OCI-LY1 (cell line): ENCODE results near the gene EPB41L4A.
A peak's percentile ranks its signal among the peaks of the same experiment; 100 is the strongest.

Experiments
- H2AFZ ChIP-seq: fragments of 200-600 bp; sonication (generic), shearing (Covaris generic); 2 replicates; pipeline ENCODE4 v1.6.0; 2014; ENCODE audit warnings: antibody characterized with exemption, mild to moderate bottlenecking, low read length
- H3F3A ChIP-seq: fragments of 200-600 bp; sonication (generic), shearing (Covaris generic); 2 replicates; pipeline ENCODE4 v1.6.0; 2014; ENCODE audit warnings: mild to moderate bottlenecking, antibody characterized with exemption, low read length, moderate library complexity; ENCODE audit not compliant: insufficient read depth
- H3K27ac ChIP-seq: fragments of 200-600 bp; sonication (generic); 2 replicates; pipeline ENCODE4 v1.5.1; 2014; ENCODE audit warnings: low read length, mixed run types, mild to moderate bottlenecking, low read depth; ENCODE audit not compliant: poor library complexity, severe bottlenecking
- H3K27me3 ChIP-seq: fragments of 200-600 bp; sonication (generic); 2 replicates; pipeline ENCODE4 v1.6.0; 2014; ENCODE audit warnings: antibody characterized with exemption, mild to moderate bottlenecking, low read length, moderate library complexity; ENCODE audit not compliant: insufficient read depth
- H3K36me3 ChIP-seq: fragments of 200-600 bp; sonication (generic); 2 replicates; pipeline ENCODE4 v1.6.1; 2014; ENCODE audit warnings: mild to moderate bottlenecking, antibody characterized with exemption, low read length, moderate library complexity, mixed read lengths; ENCODE audit not compliant: insufficient read depth
- H3K4me1 ChIP-seq: fragments of 200-600 bp; sonication (generic); 2 replicates; pipeline ENCODE4 v1.5.1; 2014; ENCODE audit warnings: mild to moderate bottlenecking, low read length, moderate library complexity; ENCODE audit not compliant: insufficient read depth, severe bottlenecking
- H3K4me2 ChIP-seq: fragments of 200-600 bp; sonication (generic), shearing (Covaris generic); 2 replicates; pipeline ENCODE4 v1.6.1; 2014; ENCODE audit warnings: low read length
- H3K4me3 ChIP-seq: fragments of 200-600 bp; sonication (generic); 2 replicates; pipeline ENCODE4 v1.5.1; 2014; ENCODE audit warnings: low read length, low read depth, mild to moderate bottlenecking, mixed read lengths; ENCODE audit not compliant: poor library complexity, severe bottlenecking
- H3K79me2 ChIP-seq: fragments of 200-600 bp; shearing (Covaris generic); 2 replicates; pipeline ENCODE4 v1.6.1; 2016; ENCODE audit warnings: mixed run types, low read length, mixed read lengths; ENCODE audit not compliant: insufficient read depth
- H3K9ac ChIP-seq: fragments of 200-600 bp; sonication (generic), shearing (Covaris generic); 2 replicates; pipeline ENCODE4 v1.6.1; 2014; ENCODE audit warnings: mild to moderate bottlenecking, low read length, mixed read lengths
- H3K9me2 ChIP-seq: fragments of 200-600 bp; sonication (generic), shearing (Covaris generic); 2 replicates; pipeline ENCODE4 v1.6.1; 2014; ENCODE audit warnings: low read depth, mild to moderate bottlenecking, low read length, mixed read lengths
- H3K9me3 ChIP-seq: fragments of 200-600 bp; shearing (Covaris generic); 2 replicates; pipeline ENCODE4 v1.6.1; 2014; ENCODE audit warnings: low read length, mixed read lengths
- H4K20me1 ChIP-seq: fragments of 200-600 bp; sonication (generic), shearing (Covaris generic); 2 replicates; pipeline ENCODE4 v1.6.0; 2016; ENCODE audit warnings: mild to moderate bottlenecking, low read length; ENCODE audit not compliant: insufficient read depth
- CTCF ChIP-seq: fragments of 200-600 bp; sonication (generic), shearing (Covaris generic); IDR thresholded peaks from 2 replicates; pipeline ENCODE4 v1.5.1; 2017; ENCODE audit warnings: mild to moderate bottlenecking, antibody characterized with exemption, low read length, moderate library complexity, mixed read lengths
- EZH2 ChIP-seq: fragments of 200-600 bp; sonication (generic), shearing (Covaris generic); IDR thresholded peaks from 2 replicates; pipeline ENCODE4 v1.8.0; 2017; ENCODE audit warnings: borderline replicate concordance, mixed run types, mild to moderate bottlenecking, antibody characterized with exemption, low read length, moderate library complexity, mixed read lengths

EPB41L4A gene

GRCh38 chr5:112306956-112307355 lies 112.1 kb downstream of the EPB41L4A start:
- Histone ChIP-seq H3K9ac (peak overlapping the region; percentile 49), H4K20me1 (no peaks in the 10 kb centered on the region), H3F3A (no peaks in the 10 kb centered on the region), H3K36me3 (no peaks in the 10 kb centered on the region), H3K79me2 (no peaks in the 10 kb centered on the region), H3K9me2 (no peaks in the 10 kb centered on the region), H3K4me3 (no peak overlapping the region), H3K27ac (peak overlapping the region; percentile 85), H3K9me3 (no peaks in the 10 kb centered on the region), H3K4me1 (peaks cover 61% of the 10 kb centered on the region), H3K27me3 (no peaks in the 10 kb centered on the region), H2AFZ (no peak overlapping the region), H3K4me2 (peak overlapping the region; percentile 50)
- no peak for TF ChIP-seq EZH2
- no peak for TF ChIP-seq CTCF

GRCh38 chr5:112304743-112305142 lies 114.3 kb downstream of the EPB41L4A start:
- Histone ChIP-seq H3K4me2 (no peak overlapping the region), H2AFZ (no peak overlapping the region), H3K9me3 (no peaks in the 10 kb centered on the region), H3K4me3 (no peak overlapping the region), H3K9me2 (no peaks in the 10 kb centered on the region), H3K79me2 (no peaks in the 10 kb centered on the region), H3K27ac (no peak overlapping the region), H3K27me3 (no peaks in the 10 kb centered on the region), H3K4me1 (peaks cover 61% of the 10 kb centered on the region), H3K36me3 (no peaks in the 10 kb centered on the region), H4K20me1 (no peaks in the 10 kb centered on the region), H3F3A (no peaks in the 10 kb centered on the region), H3K9ac (no peak overlapping the region)
- TF ChIP-seq CTCF: no peak
- TF ChIP-seq EZH2: no peak

GRCh38 chr5:112303685-112304084 lies 115.4 kb downstream of the EPB41L4A start:
- Histone ChIP-seq H3K9me3 (no peaks in the 10 kb centered on the region), H3K4me1 (peaks cover 59% of the 10 kb centered on the region), H3K4me2 (no peak overlapping the region), H3K9me2 (no peaks in the 10 kb centered on the region), H3K27ac (no peak overlapping the region), H3F3A (no peaks in the 10 kb centered on the region), H3K79me2 (no peaks in the 10 kb centered on the region), H2AFZ (no peak overlapping the region), H3K4me3 (no peak overlapping the region), H3K36me3 (no peaks in the 10 kb centered on the region), H3K27me3 (no peaks in the 10 kb centered on the region), H4K20me1 (no peaks in the 10 kb centered on the region), H3K9ac (no peak overlapping the region; the same call in 1 of the 2 replicates)
- no peak for TF ChIP-seq CTCF
- TF ChIP-seq EZH2: no peak
